Measurements from ENCODE around the gene TLL2.
A peak's percentile ranks its signal among the peaks of the same experiment; 100 is the strongest.
"Not testable (repeated sequence)": the region's sequence is repeated elsewhere in the genome, so short reads cannot be mapped to it uniquely, and the experiment has no call there.

The TLL2 gene

GRCh38 chr10:96513698-96514561 is at the start of gene TLL2:
Gene TLL2 (minus strand): TSS chr10:96513926. CDS start chr10:96513685, 241 bp downstream.
- peak; percentile 52 for DNase-seq (ENCODE audit: low read depth, low spot score)

- DNase-seq (ENCODE audit: low read depth, low spot score) = no peak
These were observed 47.5 kb upstream of the TLL2 start for GRCh38 chr10:96560966-96561887.

GRCh38 chr10:96560489-96560888 is 46.8 kb upstream of the TLL2 start:
- no peak for DNase-seq (ENCODE audit: low read depth, low spot score)

GRCh38 chr10:96556003-96556402 is 42.3 kb upstream of the TLL2 start:
- DNase-seq (ENCODE audit: low read depth, low spot score) = no peak

- no peak for DNase-seq (ENCODE audit: low read depth, low spot score)
These were observed 41.6 kb upstream of the TLL2 start for GRCh38 chr10:96555330-96555729.

- DNase-seq (ENCODE audit: low read depth, low spot score) = no peak
These were observed 34.9 kb upstream of the TLL2 start for GRCh38 chr10:96548589-96548988.

GRCh38 chr10:96545558-96545957 is 31.8 kb upstream of the TLL2 start:
- not testable (repeated sequence) for DNase-seq (ENCODE audit: low read depth, low spot score)

- no peak for DNase-seq (ENCODE audit: low read depth, low spot score)
These were observed 28.2 kb upstream of the TLL2 start for GRCh38 chr10:96541921-96542320.

GRCh38 chr10:96540240-96540639 is 26.5 kb upstream of the TLL2 start:
- DNase-seq (ENCODE audit: low read depth, low spot score) = no peak

- DNase-seq (ENCODE audit: low read depth, low spot score) = no peak
These were observed 25.0 kb upstream of the TLL2 start for GRCh38 chr10:96538683-96539082.

- no peak for DNase-seq (ENCODE audit: low read depth, low spot score)
These were observed 22.4 kb upstream of the TLL2 start for GRCh38 chr10:96536129-96536528.

GRCh38 chr10:96532523-96532922 is 18.8 kb upstream of the TLL2 start:
- DNase-seq (ENCODE audit: low read depth, low spot score) = no peak

- DNase-seq (ENCODE audit: low read depth, low spot score) = no peak
These were observed 16.0 kb upstream of the TLL2 start for GRCh38 chr10:96529634-96530279.

- DNase-seq (ENCODE audit: low read depth, low spot score) = no peak
These were observed 11.0 kb upstream of the TLL2 start for GRCh38 chr10:96524741-96525140.

GRCh38 chr10:96517284-96517683 is 3.6 kb upstream of the TLL2 start:
- no peak for DNase-seq (ENCODE audit: low read depth, low spot score)

- DNase-seq (ENCODE audit: low read depth, low spot score) = no peak
These were observed 2.6 kb upstream of the TLL2 start for GRCh38 chr10:96516337-96516736.

GRCh38 chr10:96513305-96513697 is 425 bp downstream of the TLL2 start:
- DNase-seq (ENCODE audit: low read depth, low spot score) = no peak

- no peak for DNase-seq (ENCODE audit: low read depth, low spot score)
These were observed 1.0 kb downstream of the TLL2 start for GRCh38 chr10:96512524-96513304.

- DNase-seq (ENCODE audit: low read depth, low spot score) = no peak
These were observed 2.4 kb downstream of the TLL2 start for GRCh38 chr10:96511044-96511945.

GRCh38 chr10:96509017-96509641 is 4.6 kb downstream of the TLL2 start:
- DNase-seq (ENCODE audit: low read depth, low spot score) = peak; percentile 15

All from brain pericyte (primary cell).